ENCODE results near the gene LMOD1. TPM values are rescaled to one million over a fixed set of nuclear protein-coding genes. Genes with fewer than 3 reads are reported as not detected.
"Not testable (repeated sequence)": the region's sequence is repeated elsewhere in the genome, so short reads cannot be mapped to it uniquely, and the experiment has no call there.

Gene LMOD1
- total RNA-seq, 1 experiment from 2014 or later, result not detected

DNA sequence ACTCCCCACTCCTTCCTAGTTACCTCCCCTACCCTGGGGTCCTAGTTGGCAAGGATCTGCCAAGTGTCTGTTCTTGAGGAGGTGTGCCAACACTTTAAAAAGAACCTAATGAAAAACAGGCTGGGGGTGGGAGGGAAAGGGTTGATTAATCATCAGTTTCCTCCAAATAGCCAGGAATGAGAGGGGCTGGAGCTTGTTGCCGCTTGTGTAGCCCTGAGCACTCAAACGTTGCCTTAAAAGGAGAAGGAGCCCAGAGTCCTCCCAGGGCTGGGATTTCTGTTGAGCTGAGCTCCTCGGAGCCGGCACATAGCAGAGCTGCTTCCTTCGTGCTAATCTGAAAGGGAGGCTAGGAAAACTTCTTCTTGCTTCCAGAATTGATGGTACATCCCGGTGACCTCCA is 41.8 kb downstream of the LMOD1 start:
- ChIA-PET CTCF (no interaction called here), POLR2A (ENCODE audit: low non-redundant PET) (no interaction called here)
- no TSS peak for BruUV-seq (replicated peaks)
- no peaks in the 10 kb centered on the region for H3K9me3 ChIP-seq (ENCODE audit: low read depth, low read length, poor library complexity, severe bottlenecking)
- TF ChIP-seq, protein P1, sequence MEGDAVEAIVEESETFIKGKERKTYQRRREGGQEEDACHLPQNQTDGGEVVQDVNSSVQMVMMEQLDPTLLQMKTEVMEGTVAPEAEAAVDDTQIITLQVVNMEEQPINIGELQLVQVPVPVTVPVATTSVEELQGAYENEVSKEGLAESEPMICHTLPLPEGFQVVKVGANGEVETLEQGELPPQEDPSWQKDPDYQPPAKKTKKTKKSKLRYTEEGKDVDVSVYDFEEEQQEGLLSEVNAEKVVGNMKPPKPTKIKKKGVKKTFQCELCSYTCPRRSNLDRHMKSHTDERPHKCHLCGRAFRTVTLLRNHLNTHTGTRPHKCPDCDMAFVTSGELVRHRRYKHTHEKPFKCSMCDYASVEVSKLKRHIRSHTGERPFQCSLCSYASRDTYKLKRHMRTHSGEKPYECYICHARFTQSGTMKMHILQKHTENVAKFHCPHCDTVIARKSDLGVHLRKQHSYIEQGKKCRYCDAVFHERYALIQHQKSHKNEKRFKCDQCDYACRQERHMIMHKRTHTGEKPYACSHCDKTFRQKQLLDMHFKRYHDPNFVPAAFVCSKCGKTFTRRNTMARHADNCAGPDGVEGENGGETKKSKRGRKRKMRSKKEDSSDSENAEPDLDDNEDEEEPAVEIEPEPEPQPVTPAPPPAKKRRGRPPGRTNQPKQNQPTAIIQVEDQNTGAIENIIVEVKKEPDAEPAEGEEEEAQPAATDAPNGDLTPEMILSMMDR (conservative IDR thresholded peaks at IDR 0.05; ENCODE audit: low read depth, low read length), result no peak
- no peak for TF ChIP-seq EZH2 (IDR thresholded peaks at IDR 0.05; ENCODE audit: borderline replicate concordance, low read depth, low read length, poor library complexity, severe bottlenecking)
- no peak for DNase-seq (ENCODE audit: low spot score)
- no peaks in the 10 kb centered on the region for H3K27me3 ChIP-seq (replicated peaks; ENCODE audit: insufficient read depth, low read depth, low read length, poor library complexity)
- no peaks in the 10 kb centered on the region for H3K36me3 ChIP-seq (ENCODE audit: insufficient read depth, low read length, poor library complexity, severe bottlenecking)
- intact Hi-C loops (cut with micrococcal nuclease; ENCODE audit: unreplicated experiment), result no loop called here
- no peak overlapping the region for H3K27ac ChIP-seq (ENCODE audit: low read depth, low read length, poor library complexity, severe bottlenecking)
- H3K4me1 ChIP-seq (ENCODE audit: insufficient read depth, low read length, poor library complexity, severe bottlenecking), result no peaks in the 10 kb centered on the region
- no peak overlapping the region for H3K4me3 ChIP-seq (ENCODE audit: low read depth, low read length, poor library complexity, severe bottlenecking)

DNA sequence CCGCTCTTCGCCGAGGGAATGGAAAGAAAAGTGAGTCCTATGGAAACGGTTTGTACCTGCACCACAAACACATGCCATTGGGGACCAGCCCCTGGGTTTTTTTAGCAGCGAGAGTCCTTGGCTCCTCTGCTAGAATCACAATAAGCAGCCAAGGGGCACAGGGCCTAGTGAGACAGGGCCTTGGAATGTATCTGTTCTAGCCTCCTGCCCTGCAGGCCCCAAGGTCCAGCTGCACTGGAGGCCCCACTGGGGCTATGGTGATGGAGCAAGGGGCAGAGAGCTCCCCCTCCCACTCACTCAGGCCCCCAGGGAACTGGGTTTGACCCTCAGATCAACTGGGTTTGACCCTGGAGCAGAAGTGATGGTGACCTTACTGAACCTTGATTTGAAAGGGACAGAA is 43.2 kb downstream of the LMOD1 start:
- no peaks in the 10 kb centered on the region for H3K4me1 ChIP-seq (ENCODE audit: insufficient read depth, low read length, poor library complexity, severe bottlenecking)
- no peaks in the 10 kb centered on the region for H3K9me3 ChIP-seq (ENCODE audit: low read depth, low read length, poor library complexity, severe bottlenecking)
- intact Hi-C loops (cut with micrococcal nuclease; ENCODE audit: unreplicated experiment), result no loop called here
- CTCF ChIA-PET, result no interaction called here
- H3K27me3 ChIP-seq (replicated peaks; ENCODE audit: insufficient read depth, low read depth, low read length, poor library complexity), result no peaks in the 10 kb centered on the region
- TF ChIP-seq, protein P1 (conservative IDR thresholded peaks at IDR 0.05; ENCODE audit: low read depth, low read length), result no peak
- no peak for TF ChIP-seq EZH2 (IDR thresholded peaks at IDR 0.05; ENCODE audit: borderline replicate concordance, low read depth, low read length, poor library complexity, severe bottlenecking)
- BruUV-seq (replicated peaks), result no TSS peak
- POLR2A ChIA-PET (ENCODE audit: low non-redundant PET), result no interaction called here
- H3K36me3 ChIP-seq (ENCODE audit: insufficient read depth, low read length, poor library complexity, severe bottlenecking), result no peaks in the 10 kb centered on the region
- no peak overlapping the region for H3K27ac ChIP-seq (ENCODE audit: low read depth, low read length, poor library complexity, severe bottlenecking)
- DNase-seq (ENCODE audit: low spot score), result no peak
- H3K4me3 ChIP-seq (ENCODE audit: low read depth, low read length, poor library complexity, severe bottlenecking), result no peak overlapping the region

- no TSS peak for BruUV-seq (replicated peaks)
- no peaks in the 10 kb centered on the region for H3K27me3 ChIP-seq (replicated peaks; ENCODE audit: insufficient read depth, low read depth, low read length, poor library complexity)
- TF ChIP-seq EZH2 (IDR thresholded peaks at IDR 0.05; ENCODE audit: borderline replicate concordance, low read depth, low read length, poor library complexity, severe bottlenecking), result no peak
- TF ChIP-seq, protein P1 (conservative IDR thresholded peaks at IDR 0.05; ENCODE audit: low read depth, low read length), result no peak
- H3K36me3 ChIP-seq (ENCODE audit: insufficient read depth, low read length, poor library complexity, severe bottlenecking), result no peaks in the 10 kb centered on the region
- H3K9me3 ChIP-seq (ENCODE audit: low read depth, low read length, poor library complexity, severe bottlenecking), result no peaks in the 10 kb centered on the region
- POLR2A ChIA-PET (ENCODE audit: low non-redundant PET), result no interaction called here
- H3K27ac ChIP-seq (ENCODE audit: low read depth, low read length, poor library complexity, severe bottlenecking), result no peak overlapping the region
- intact Hi-C loops (cut with micrococcal nuclease; ENCODE audit: unreplicated experiment), result no loop called here
- DNase-seq (ENCODE audit: low spot score), result no peak
- H3K4me1 ChIP-seq (ENCODE audit: insufficient read depth, low read length, poor library complexity, severe bottlenecking), result no peaks in the 10 kb centered on the region
- CTCF ChIA-PET, result no interaction called here
- no peak overlapping the region for H3K4me3 ChIP-seq (ENCODE audit: low read depth, low read length, poor library complexity, severe bottlenecking)
Measured at GRCh38 chr1:201902198-201902597, 44.1 kb downstream of the LMOD1 start.

- CTCF ChIA-PET; intact Hi-C loops (cut with micrococcal nuclease; ENCODE audit: unreplicated experiment): not testable (repeated sequence)
Measured at GRCh38 chr1:201901036-201901435, 45.3 kb downstream of the LMOD1 start.

More at GRCh38 chr1:201901036-201901435, 45.3 kb downstream of the LMOD1 start:
- H3K27me3 ChIP-seq (replicated peaks; ENCODE audit: insufficient read depth, low read depth, low read length, poor library complexity); H3K4me1 ChIP-seq (ENCODE audit: insufficient read depth, low read length, poor library complexity, severe bottlenecking); H3K4me3 ChIP-seq (ENCODE audit: low read depth, low read length, poor library complexity, severe bottlenecking); BruUV-seq (replicated peaks); DNase-seq (ENCODE audit: low spot score); POLR2A ChIA-PET (ENCODE audit: low non-redundant PET); H3K36me3 ChIP-seq (ENCODE audit: insufficient read depth, low read length, poor library complexity, severe bottlenecking); H3K9me3 ChIP-seq (ENCODE audit: low read depth, low read length, poor library complexity, severe bottlenecking); H3K27ac ChIP-seq (ENCODE audit: low read depth, low read length, poor library complexity, severe bottlenecking): not testable (repeated sequence)
